H1 (cell line): ENCODE measurements around the gene OR51A4. TPM values are rescaled to one million over a fixed set of nuclear protein-coding genes. Genes with fewer than 3 reads are reported as not detected.

Experiments used
- CBX5 ChIP-seq: fragments of 300-800, 300-1000 bp; sonication (generic); IDR thresholded peaks from 2 replicates; pipeline ENCODE4 v1.7.1; 2016; ENCODE audit warnings: antibody characterized with exemption, low read length, low read depth
- CBX8 ChIP-seq: fragments of 300-800, 300-1000 bp; sonication (generic); IDR thresholded peaks from 2 replicates; pipeline ENCODE4 v1.7.1; 2016; ENCODE audit warnings: low read depth, low read length, borderline replicate concordance
- CREB1 ChIP-seq: IDR thresholded peaks from 2 replicates; pipeline ENCODE4 v1.6.1; 2012; ENCODE audit warnings: inconsistent platforms
- RAD21 ChIP-seq, 2 experiments: IDR thresholded peaks in 1 of 2; conservative IDR thresholded peaks in 1 of 2; 2 replicates each; pipeline ENCODE4 v1.6.1; 2011; ENCODE audit warnings: low read depth in 2 of 2, low read length in 2 of 2, improper control_type of control experiment in 1 of 2, inconsistent platforms in 1 of 2, mild to moderate bottlenecking in 1 of 2, moderate library complexity in 1 of 2
- RXRA ChIP-seq: IDR thresholded peaks from 2 replicates; pipeline ENCODE4 v1.6.1; 2011; ENCODE audit warnings: low read depth, mild to moderate bottlenecking, low read length, moderate library complexity; ENCODE audit not compliant: insufficient read depth
- polyA plus RNA-seq, 7 experiments: library from polyadenylated mRNA; depleted of rRNA in 3 of 7; stranded (reverse) in 5 of 7; unstranded in 2 of 7; fragments of >200 nt in 5 of 7; fragments of 200-250 nt in 2 of 7; gene quantifications; 1 replicate in 5 of 7; 2 replicates in 1 of 7; 4 replicates in 1 of 7; pipeline versions ENCODE4 v1.2.1 to v1.2.3, GENCODE V29; 2011 to 2013; ENCODE audit warnings: missing spikeins in 2 of 7, mixed read lengths in 2 of 7
- total RNA-seq: library from RNA; stranded (reverse); fragmentation: NEBNext Ultra II Directional; extraction: Animal tissue kit (Norgen Biotek cat#: 25700); gene quantifications from 2 replicates; pipeline ENCODE4 v1.2.1, GENCODE V29; 2021
- TF ChIP-seq, protein P1 (sequence below): fragments of 300-600 bp; sonication (generic); IDR thresholded peaks from 2 replicates; pipeline ENCODE4 v1.7.1; 2012; ENCODE audit warnings: low read length, moderate library complexity, mild to moderate bottlenecking, inconsistent platforms; ENCODE audit not compliant: insufficient replicate concordance
- TF ChIP-seq, protein P2 (sequence below): IDR thresholded peaks from 2 replicates; pipeline ENCODE4 v1.6.1; 2011; ENCODE audit warnings: low read depth, mild to moderate bottlenecking, low read length; ENCODE audit not compliant: insufficient read depth
- TF ChIP-seq, protein P3 (sequence below): IDR thresholded peaks from 2 replicates; pipeline ENCODE4 v1.6.1; 2012; ENCODE audit warnings: low read length, inconsistent platforms

The OR51A4 gene
- total and polyA plus RNA-seq, 2 of the 8 experiments (the other 6 are each of a cell fraction or from before 2014, with no cell fraction given), result not detected

DNA sequence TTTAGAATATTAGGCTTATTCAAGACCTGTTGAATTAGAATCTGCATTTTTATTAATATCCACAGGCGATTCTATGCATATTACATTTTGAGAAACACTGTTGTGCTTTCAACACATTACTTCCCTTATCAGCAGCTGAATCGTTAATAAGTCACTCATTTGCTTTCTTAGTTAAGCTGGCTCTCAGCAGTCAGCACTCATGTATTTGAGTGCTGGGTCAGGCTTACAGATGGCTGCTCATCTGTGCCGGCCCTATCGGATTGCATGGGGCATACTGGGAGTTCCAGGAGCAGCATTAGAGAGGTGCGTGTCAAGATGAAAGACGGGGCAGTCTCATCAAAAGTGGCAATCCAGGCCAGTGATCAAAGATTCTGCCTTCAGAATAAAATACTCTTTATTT is 36.4 kb upstream of the OR51A4 start (continued):
- TF ChIP-seq, protein P1, sequence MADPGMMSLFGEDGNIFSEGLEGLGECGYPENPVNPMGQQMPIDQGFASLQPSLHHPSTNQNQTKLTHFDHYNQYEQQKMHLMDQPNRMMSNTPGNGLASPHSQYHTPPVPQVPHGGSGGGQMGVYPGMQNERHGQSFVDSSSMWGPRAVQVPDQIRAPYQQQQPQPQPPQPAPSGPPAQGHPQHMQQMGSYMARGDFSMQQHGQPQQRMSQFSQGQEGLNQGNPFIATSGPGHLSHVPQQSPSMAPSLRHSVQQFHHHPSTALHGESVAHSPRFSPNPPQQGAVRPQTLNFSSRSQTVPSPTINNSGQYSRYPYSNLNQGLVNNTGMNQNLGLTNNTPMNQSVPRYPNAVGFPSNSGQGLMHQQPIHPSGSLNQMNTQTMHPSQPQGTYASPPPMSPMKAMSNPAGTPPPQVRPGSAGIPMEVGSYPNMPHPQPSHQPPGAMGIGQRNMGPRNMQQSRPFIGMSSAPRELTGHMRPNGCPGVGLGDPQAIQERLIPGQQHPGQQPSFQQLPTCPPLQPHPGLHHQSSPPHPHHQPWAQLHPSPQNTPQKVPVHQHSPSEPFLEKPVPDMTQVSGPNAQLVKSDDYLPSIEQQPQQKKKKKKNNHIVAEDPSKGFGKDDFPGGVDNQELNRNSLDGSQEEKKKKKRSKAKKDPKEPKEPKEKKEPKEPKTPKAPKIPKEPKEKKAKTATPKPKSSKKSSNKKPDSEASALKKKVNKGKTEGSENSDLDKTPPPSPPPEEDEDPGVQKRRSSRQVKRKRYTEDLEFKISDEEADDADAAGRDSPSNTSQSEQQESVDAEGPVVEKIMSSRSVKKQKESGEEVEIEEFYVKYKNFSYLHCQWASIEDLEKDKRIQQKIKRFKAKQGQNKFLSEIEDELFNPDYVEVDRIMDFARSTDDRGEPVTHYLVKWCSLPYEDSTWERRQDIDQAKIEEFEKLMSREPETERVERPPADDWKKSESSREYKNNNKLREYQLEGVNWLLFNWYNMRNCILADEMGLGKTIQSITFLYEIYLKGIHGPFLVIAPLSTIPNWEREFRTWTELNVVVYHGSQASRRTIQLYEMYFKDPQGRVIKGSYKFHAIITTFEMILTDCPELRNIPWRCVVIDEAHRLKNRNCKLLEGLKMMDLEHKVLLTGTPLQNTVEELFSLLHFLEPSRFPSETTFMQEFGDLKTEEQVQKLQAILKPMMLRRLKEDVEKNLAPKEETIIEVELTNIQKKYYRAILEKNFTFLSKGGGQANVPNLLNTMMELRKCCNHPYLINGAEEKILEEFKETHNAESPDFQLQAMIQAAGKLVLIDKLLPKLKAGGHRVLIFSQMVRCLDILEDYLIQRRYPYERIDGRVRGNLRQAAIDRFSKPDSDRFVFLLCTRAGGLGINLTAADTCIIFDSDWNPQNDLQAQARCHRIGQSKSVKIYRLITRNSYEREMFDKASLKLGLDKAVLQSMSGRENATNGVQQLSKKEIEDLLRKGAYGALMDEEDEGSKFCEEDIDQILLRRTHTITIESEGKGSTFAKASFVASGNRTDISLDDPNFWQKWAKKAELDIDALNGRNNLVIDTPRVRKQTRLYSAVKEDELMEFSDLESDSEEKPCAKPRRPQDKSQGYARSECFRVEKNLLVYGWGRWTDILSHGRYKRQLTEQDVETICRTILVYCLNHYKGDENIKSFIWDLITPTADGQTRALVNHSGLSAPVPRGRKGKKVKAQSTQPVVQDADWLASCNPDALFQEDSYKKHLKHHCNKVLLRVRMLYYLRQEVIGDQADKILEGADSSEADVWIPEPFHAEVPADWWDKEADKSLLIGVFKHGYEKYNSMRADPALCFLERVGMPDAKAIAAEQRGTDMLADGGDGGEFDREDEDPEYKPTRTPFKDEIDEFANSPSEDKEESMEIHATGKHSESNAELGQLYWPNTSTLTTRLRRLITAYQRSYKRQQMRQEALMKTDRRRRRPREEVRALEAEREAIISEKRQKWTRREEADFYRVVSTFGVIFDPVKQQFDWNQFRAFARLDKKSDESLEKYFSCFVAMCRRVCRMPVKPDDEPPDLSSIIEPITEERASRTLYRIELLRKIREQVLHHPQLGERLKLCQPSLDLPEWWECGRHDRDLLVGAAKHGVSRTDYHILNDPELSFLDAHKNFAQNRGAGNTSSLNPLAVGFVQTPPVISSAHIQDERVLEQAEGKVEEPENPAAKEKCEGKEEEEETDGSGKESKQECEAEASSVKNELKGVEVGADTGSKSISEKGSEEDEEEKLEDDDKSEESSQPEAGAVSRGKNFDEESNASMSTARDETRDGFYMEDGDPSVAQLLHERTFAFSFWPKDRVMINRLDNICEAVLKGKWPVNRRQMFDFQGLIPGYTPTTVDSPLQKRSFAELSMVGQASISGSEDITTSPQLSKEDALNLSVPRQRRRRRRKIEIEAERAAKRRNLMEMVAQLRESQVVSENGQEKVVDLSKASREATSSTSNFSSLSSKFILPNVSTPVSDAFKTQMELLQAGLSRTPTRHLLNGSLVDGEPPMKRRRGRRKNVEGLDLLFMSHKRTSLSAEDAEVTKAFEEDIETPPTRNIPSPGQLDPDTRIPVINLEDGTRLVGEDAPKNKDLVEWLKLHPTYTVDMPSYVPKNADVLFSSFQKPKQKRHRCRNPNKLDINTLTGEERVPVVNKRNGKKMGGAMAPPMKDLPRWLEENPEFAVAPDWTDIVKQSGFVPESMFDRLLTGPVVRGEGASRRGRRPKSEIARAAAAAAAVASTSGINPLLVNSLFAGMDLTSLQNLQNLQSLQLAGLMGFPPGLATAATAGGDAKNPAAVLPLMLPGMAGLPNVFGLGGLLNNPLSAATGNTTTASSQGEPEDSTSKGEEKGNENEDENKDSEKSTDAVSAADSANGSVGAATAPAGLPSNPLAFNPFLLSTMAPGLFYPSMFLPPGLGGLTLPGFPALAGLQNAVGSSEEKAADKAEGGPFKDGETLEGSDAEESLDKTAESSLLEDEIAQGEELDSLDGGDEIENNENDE, result no peak
- TF ChIP-seq CBX8, result no peak
- TF ChIP-seq RXRA, result no peak
- TF ChIP-seq, protein P2, sequence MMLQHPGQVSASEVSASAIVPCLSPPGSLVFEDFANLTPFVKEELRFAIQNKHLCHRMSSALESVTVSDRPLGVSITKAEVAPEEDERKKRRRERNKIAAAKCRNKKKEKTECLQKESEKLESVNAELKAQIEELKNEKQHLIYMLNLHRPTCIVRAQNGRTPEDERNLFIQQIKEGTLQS, result no peak
- TF ChIP-seq, protein P3, sequence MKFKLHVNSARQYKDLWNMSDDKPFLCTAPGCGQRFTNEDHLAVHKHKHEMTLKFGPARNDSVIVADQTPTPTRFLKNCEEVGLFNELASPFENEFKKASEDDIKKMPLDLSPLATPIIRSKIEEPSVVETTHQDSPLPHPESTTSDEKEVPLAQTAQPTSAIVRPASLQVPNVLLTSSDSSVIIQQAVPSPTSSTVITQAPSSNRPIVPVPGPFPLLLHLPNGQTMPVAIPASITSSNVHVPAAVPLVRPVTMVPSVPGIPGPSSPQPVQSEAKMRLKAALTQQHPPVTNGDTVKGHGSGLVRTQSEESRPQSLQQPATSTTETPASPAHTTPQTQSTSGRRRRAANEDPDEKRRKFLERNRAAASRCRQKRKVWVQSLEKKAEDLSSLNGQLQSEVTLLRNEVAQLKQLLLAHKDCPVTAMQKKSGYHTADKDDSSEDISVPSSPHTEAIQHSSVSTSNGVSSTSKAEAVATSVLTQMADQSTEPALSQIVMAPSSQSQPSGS, result no peak
- TF ChIP-seq RAD21 (IDR thresholded peaks at IDR 0.05 in 1 of 2, conservative IDR thresholded peaks at IDR 0.05 in 1 of 2; ENCODE audit: low read depth in 2 of 2, low read length in 2 of 2), result no peak
- no peak for TF ChIP-seq CBX5
- no peak for TF ChIP-seq CREB1
